GM21576 (cell line): ENCODE data around the gene ASPSCR1.
"Not testable (repeated sequence)": the region's sequence is repeated elsewhere in the genome, so short reads cannot be mapped to it uniquely, and the experiment has no call there.

Source experiments
- ATAC-seq: cut with Tn5 transposase; IDR thresholded peaks from one replicate; pipeline ENCODE4 v1.9.1; 2021; ENCODE audit warnings: mild to moderate bottlenecking, moderate library complexity; ENCODE audit not compliant: unreplicated experiment

The ASPSCR1 gene

DNA sequence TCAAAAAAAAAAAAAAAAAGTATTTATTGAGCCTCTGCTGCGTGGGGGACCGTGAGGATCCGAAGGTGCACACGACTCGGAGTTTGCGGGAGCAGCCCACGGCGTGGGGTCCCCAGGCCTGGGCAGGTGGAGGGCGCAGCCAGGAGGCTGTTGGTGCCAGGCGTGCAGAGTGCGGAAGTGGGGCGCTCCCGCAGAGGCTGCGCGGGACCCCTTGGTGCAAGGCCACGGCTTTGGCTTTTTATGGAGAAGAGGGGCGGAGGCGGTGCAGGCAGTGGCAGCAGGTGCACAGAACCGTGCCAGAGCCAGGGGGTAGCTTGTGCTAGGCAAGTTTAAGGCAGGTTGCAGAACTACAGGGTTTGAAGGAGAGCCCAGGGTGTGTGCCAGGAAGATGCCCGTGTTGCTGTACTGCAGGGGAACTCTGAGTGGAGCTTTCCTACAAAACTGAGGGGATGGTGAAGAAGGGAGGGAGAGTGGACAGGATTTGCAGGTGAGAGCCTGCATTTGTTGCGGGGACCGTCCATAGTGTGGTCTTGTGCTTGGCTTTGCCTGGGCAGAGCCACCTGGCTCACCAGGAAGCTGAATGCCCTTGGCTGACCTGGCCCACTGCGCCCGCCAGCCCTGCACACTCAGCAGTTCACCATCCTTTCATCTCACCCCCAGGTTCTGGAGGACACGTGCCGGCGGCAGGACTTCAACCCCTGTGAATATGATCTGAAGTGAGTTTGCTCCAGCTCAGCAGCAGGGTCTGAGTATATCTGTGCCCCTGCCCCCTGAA, 1.3 kb downstream of the ASPSCR1 start:
- no peak for ATAC-seq

DNA sequence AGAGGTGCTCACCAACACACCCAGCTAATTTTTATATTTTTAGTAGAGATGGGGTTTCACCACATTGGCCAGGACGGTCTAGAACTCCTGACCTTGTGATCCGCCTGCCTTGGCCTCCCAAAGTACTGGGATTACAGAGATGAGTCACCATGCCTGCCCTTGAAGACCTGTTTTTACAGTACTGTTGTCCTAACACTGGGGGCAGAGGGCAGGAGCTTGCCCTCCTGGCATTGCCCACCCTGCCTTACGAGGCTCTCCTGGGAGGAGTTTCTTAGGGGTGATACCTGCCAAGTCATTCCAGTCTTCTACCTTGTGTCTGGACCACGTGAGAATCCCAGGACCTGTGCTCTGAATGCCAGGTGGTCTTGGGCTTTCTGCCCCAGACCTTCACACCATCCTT, 2.7 kb downstream of the ASPSCR1 start:
- no peak for ATAC-seq

DNA sequence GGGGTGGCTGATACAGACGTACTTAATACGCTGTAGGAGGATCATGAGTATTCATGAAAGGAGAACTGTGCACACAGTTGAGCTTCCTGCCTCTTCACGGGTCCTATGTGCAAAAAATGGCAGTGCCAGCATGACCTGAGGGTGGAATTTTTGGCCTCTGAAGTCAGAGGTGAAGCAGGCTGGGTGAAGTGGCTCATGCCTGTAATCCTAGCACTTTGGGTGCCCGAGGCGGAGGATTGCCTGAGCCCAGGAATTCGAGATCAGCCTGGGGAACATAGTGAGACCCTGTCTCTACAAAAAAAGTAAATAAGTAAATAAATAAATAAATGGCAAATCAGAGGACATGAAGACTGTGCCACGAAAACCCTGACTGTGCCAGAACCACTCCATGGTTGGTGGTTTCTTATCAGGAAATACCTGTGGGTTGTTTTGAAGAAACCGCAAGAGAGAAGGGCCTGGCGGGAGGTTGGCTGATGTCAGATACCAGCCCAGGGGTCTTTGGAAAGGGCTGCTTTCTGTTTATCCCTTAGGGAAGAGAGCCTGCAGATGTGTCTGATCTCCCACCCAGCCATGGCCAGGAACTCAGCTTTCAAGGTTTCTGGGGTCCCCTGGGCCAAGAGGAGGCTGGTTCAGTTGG, 3.4 kb downstream of the ASPSCR1 start:
- no peak for ATAC-seq

DNA sequence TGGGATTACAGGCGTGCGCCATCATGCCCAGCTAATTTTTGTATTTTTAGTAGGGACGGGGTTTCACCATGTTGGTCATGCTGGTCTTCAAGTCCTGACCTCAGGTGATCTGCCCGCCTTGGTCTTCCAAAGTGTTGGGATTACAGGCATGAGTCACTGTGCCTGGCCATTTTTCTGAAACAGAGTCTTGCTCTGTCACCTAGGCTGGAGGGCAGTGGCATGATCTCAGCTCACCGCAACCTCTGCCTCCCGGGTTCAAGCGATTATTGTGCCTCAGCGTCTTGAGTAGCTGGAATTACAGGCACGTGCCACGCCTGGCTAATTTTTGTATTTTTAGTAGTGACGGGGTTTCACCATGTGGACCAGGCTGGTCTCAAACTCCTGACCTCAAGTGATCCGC, 4.1 kb downstream of the ASPSCR1 start:
- ATAC-seq: not testable (repeated sequence)

DNA sequence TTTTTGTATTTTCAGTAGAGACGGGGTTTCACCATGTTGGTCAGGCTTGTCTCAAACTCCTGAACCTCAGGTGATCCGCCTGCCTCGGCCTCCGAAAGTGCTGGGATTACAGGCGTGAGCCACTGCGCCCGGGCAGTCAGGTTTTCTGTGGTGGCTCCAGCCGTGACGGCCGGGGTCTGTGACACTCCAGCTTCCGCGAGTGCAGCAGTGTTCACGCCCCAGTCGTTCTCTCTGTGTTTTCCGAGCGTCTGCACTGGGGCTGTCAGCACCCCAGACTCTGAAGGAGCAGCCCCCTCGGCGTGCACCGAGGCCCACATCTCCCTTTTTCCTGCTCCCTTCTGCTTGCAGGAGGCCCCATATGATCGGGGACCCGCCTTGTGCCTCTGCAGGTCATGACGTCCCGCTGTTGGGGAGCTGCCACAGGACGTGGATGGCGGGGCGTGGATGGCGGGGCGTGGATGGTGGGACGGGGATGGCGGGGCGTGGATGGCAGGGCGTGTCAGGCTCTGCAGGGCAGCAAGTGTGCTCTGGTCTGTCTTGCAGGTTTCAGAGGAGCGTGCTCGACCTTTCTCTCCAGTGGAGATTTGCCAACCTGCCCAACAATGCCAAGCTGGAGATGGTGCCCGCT, 5.7 kb downstream of the ASPSCR1 start:
- ATAC-seq: no peak

DNA sequence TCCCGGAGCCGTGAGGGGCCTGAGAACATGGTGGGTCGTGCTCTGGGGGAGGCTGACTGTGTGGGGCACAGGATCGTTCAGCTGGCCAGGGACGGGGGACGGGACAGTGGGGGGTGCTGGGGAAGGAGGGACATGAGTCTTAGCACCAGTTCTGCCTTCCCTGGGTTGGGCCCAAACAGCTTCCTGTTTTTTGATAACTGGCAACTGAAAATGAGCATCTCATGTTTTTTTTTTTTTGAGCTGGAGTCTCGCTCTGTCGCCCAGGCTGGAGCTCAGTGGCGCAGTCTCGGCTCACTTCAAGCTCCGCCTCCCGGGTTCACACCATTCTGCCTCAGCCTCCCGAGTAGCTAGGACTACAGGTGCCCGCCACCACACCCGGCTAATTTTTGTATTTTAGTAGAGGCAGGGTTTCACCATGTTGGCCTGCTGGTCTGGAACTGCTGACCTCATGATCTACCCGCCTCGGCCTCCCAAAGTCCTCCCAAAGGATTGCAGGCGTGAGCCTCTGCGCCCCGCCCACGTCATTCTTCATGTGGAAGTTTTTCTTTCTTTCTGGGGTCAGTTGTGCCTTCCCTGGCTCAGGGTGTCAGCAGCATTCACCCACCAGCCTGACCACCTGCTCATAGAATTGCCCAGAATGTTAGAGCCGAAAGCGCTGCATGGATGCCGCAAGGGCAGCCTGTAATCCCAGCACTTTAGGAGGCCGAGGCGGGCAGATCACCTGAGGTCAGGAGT, 6.4 kb downstream of the ASPSCR1 start:
- no peak for ATAC-seq

DNA sequence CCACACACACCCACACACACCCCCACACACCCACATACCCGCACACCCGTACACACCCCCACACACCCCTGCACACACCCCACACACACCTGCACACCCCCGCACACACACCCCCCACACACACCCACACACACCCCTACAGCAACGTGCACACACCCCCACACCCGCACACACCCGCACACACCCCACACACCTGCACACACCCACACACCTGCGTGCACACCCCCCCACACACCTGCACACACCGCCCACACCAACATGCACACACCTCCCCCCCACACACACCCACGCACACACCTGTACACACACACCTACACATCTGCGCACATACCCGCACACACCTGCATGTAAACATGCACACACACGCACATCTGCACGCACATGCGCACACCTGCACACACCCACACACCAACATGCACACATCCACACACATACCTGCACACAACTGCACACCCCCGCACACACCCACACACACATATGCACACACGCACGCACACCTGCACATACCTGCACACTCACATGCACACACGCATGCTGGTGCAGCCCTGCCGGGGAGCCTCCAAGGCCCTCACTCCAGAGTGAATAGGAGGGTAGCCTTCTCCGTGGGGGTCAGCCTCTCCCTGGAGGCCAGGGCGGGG, 7.5 kb downstream of the ASPSCR1 start:
- no peak for ATAC-seq

DNA sequence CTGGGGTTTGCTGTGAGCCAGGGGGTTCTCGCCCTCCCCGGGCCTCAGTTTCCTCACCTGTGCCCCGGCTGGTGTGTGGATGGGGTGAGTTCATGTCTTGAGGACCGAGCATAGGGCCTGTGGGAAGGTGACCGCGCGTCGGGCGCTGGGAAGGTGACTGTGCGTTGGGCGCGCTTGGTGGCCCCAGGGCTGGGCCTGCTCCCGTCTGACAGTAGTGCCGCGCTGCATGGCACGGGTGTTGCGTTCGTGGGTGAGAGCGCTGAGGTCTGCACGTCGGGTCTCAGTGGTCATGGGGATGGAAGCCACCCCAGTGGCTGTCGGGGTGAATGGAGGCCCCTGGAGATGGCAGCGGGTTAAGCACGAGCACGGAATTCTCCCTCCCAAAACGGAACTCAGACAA, 9.2 kb downstream of the ASPSCR1 start:
- no peak for ATAC-seq

DNA sequence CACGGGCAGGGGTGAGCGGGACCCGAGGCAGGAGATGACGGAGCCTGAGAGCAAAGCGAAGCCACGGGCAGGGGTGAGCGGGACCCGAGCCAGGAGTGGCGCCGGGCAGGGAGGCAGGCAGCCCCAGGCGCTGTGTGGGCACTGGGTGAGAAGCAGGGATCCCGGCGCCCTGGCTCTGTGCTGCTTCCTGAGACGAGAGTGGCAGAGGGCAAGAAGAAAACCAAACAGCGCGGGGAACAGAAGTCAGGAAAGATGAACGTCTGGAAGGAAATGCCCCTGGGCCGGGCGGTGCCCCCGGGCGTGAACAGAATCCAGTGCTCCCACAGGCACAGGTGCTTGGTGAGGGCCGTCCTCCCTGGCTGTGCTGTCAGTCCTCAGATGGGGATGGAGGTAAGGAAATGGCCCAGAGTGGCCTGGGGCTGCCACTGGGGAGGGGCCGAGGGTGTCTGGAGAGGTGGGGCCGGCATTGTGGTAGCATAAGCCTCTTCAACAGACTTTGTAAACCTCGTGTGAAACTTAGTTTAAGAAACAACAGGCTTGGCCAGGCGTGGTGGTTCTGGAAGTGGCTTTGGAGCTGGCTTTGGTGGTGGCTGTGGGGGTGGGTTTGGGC, 9.8 kb downstream of the ASPSCR1 start:
- no peak for ATAC-seq

DNA sequence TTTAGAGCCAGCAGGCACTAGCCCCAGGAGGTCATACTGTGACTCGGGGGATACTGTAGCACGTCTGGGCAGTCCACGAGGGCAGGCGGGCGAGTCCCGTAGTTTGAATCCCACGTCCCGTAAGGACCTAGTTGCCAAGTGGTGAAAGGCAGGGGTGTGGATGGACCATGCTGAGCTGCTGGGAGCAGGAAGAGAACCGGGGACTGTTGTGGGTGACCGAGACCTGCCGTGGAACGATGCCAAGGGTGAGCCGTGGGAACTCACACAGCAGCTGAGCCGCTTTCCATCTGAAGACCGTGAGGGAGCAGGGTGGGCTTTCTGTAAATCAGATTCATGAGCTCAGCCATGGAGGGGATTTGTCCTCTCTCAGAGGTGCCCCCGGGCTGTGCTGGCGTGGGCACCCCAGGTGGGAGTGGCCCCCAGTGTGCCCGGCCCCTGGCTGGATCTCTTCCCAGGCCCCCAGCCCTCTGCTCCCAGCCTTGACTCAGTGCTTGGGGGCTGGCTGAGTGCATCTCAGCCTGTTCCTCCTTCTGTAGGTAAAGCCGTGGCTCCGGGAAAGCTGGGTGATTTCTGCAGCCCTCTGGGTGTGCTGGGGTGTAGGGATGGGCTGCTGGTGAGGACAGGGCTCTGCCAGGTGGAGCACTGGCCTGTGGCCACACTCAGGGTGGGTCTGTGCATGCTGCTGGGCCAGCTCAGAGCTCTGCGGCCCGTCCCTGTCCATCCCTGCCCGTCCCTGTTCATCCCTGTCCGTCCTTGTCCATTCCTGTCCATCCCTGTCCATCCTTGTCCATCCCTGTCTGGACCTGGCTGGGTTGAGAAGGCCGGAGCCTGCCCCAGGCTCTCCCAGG, 13.6 kb downstream of the ASPSCR1 start:
- no peak for ATAC-seq

DNA sequence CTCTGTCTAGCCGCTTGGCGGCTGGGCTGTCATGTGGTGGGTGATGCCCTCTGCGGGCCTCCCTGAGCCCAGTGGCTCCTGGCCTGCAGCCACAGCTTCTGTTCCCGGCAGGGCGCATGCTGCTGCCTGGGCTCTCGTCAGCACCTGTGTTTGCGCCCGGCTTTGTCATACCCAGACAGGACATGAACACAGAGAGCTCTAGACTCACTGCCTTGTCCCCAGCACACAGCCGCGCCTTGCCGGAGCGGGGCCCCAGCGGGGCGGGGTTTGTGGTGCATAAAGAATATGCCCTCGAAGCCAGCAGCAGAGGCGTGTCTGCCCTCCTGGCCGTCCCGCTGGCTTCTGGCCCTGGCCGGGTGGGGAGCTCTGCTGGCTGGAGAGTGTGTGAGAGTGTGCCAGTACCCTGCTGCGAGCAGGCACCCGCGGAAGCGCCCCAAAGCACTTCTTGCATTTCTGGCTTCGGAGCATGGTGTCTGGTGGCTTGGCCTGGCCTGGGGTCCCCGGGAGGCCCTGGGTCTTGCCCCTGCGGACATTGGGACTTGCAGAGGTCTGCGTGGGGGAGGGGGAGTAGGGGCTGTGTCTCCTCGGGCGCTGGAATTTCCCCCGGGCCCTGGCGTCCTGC, 14.4 kb downstream of the ASPSCR1 start:
- no peak for ATAC-seq

DNA sequence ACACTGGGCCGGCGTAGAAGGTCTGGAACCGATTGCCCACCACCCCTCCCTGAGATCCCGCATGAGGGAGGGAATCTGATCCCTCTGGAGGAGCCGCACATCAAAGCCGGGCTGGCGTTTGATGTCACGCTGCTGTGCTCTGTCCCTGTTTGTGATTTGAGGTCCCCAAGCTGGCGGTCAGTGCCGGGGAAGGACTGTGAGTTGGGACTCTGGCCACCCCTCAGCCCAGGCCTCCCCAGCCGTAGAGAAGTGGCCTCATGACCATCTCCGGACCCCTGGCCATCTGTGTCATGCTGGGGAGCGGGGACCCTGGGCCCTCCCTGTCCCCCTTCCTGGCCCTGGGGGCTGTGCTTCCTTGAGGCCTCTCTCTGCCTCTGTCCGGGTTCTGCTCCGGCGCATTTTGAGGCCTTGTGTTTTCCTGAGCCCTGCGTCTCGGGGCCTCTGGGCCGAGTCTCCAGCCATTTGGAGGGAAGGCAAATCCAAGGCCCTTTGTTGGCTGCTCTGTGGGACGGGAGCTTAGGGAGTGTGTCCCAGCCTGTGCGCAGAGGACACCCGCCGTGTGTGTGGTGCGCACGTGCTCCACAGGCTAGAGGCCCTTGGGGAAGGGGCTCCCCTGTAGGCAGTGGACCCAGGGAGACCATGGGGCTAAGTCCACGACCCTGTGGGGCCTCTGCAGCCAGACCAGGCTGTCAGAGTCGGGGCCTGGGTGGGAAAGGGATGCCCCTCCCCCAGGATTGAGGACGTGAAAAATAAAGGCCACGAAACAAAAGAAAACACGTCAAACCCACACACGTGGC, 15.1 kb downstream of the ASPSCR1 start:
- no peak for ATAC-seq

DNA sequence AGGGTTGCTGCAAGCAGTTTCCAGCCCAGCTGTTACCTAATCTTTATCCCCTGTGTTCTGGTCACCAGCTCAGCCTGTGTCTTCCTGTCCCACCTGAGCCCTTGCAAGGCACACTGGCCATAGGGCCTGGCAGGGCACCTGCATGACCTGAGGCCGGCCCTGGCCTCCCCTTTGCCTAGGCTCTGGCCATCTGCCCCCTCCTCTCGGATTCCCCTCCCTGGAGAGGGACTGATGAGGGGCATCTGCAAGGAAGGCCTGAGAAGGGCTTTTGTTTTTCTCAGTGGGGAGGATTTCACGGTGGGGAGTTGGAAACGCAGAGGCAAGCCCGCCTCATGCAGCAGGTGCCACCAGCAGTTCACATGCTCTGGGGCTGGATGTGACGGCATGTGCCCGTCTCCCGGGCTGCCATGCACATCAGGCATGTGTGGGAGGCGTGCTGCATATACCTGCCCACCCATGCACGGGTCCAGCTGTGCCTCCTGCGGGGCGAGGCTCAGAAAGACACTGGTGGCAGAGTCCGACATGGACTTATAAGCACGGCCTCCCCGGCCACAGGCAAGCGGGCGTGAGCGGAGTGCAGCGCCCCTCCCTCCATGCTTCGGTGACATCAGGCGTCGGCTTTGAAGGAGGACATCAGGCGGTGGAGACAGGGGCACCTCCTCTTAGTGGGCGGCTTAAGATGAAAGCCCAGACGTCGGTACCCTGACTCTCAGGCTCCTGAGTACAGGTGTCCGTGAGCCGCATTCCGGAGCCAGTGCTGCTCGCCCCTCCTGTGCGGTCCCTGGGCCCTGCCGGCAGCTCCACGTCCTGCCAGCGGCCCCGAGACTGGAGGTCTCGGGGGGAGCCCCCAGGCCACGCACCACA, 16.5 kb downstream of the ASPSCR1 start:
- ATAC-seq: no peak

DNA sequence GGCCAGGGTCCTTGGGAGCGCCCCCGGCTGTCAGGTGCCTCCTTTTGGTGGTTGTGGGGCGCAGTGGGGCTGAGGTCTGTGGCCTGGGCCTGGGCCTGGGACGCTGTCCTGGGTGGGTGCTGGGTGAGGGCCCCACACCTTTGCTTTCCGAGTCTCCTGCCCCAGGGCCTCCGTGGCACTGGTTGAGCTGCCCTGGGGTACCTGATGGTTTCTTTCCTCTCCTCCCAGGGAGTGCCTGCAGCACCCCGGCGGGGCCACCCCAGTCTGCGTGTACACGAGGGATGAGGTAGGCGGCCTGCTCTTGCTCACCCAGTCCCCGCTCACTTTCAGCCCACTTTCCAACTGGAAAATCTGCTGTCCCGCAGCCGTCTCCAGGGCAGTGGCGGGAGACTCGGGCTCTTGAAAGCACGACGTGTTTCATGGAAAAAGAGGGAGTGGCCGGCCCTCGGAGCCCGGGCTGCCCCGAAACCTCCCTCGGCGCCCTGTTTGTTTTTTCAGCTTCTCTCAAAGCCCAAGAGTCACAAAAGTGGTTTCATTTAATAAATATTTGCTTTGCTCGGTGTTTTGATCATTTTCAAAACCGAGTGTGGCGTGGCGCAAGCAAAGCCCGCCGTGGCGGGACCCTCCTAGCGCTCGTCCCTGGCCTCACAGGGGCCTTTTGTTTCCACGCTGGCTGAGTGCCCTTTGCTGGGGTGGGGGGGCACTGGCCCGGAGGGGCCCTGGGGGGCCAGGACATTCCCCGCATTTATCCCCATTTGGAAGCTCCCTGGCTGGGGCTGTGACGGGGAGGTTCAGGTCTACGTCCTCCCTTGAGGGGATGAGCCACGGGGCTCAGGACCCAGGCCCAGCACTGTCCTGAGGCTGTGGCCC, 17.4 kb downstream of the ASPSCR1 start:
- no peak for ATAC-seq

DNA sequence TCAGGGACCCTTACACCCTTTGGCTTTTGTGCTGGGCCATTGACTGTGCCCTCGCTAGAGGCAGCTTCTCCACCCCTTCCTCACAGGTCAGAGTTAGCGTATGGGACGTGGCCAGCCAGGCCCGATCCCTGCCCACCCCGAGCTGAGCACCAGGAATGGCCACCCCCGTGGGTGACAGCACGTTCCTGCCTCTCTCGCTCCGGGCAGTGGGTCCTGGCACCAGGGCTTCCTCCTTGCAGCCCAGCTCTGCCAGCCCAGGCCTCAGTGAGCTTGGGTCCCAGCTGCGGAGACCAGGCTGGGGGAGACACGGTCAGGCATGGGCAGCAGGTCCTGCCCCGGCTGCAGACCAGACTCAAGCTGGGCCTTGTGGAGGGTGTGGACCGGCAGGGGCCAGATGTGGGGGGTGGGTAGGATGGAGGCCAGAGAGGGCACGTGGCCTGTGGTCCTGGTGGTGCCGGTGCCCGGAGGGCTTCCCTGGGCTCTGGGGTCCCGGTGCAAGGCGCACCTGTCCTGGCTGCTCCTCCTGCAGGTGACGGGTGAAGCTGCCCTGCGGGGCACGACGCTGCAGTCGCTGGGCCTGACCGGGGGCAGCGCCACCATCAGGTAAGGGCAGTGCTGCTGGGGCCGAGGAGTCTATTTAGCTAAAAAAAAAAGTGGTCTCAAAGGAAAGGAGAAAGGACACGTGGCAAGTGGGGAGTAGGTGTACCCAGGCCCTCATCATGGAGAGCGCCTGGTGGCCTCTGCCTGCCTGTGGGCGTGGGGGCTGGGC, 18.2 kb downstream of the ASPSCR1 start:
- no peak for ATAC-seq

DNA sequence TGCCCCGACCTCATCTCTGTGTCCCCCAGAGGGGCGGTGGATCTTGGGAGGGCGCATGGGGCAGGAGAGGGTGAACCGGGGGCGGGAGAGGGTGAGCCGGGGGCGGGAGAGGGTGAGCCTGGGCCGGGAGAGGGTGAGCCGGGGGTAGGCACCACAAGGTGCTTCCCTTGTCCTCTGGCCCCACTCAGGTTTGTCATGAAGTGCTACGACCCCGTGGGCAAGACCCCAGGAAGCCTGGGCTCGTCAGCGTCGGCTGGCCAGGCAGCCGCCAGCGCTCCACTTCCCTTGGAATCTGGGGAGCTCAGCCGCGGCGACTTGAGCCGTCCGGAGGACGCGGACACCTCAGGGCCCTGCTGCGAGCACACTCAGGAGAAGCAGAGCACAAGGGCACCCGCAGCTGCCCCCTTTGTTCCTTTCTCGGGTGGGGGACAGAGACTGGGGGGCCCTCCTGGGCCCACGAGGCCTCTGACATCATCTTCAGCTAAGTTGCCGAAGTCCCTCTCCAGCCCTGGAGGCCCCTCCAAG, 18.9 kb downstream of the ASPSCR1 start:
- no peak for ATAC-seq
